Natural killer cell (primary cell): Measurements from ENCODE around the gene IGF2R. TPM values are rescaled to one million over a fixed set of nuclear protein-coding genes. Genes with fewer than 3 reads are reported as not detected.

Experiments
- ATAC-seq, 3 donors: fragments of 150-1000 bp in 2 of 3; fragments of 200-7000 bp in 1 of 3; cut with Tn5 transposase; 1 replicate in 1 of 3; 2 replicates in 2 of 3; pipeline ENCODE4 v1.10.0; 2021; ENCODE audit warnings: mild to moderate bottlenecking in 2 of 3, moderate library complexity in 2 of 3
- DNase-seq, 2 donors: peaks; one replicate each; pipeline versions ENCODE4 v3.0.0 to v3.0.0-alpha.2; 2013 to 2021; ENCODE audit warnings: mixed read lengths in 1 of 2
- H3K27ac ChIP-seq: one replicate; pipeline ENCODE4 v1.5.1; 2013; ENCODE audit warnings: mild to moderate bottlenecking, low read length
- H3K27me3 ChIP-seq: one replicate; pipeline ENCODE4 v1.6.1; 2013; ENCODE audit warnings: low read length; ENCODE audit not compliant: control insufficient read depth, insufficient read depth
- H3K36me3 ChIP-seq: one replicate; pipeline ENCODE4 v1.6.1; 2013; ENCODE audit warnings: low read length; ENCODE audit not compliant: control insufficient read depth, insufficient read depth
- H3K4me1 ChIP-seq: one replicate; pipeline ENCODE4 v1.6.1; 2013; ENCODE audit warnings: low read length; ENCODE audit not compliant: control insufficient read depth, insufficient read depth
- H3K4me3 ChIP-seq: one replicate; pipeline ENCODE4 v1.5.1; 2013; ENCODE audit warnings: low read length
- H3K9me3 ChIP-seq: one replicate; pipeline ENCODE4 v1.6.1; 2013; ENCODE audit warnings: low read length; ENCODE audit not compliant: control insufficient read depth, insufficient read depth
- H3K27ac Mint-ChIP-seq, 2 donors: one replicate each; pipeline ENCODE4 v1.8.0; 2022; ENCODE audit warnings: mild to moderate bottlenecking in 2 of 2, mixed read lengths in 2 of 2, moderate library complexity in 1 of 2
- H3K27me3 Mint-ChIP-seq, 2 donors: one replicate each; pipeline ENCODE4 v1.8.0; 2022; ENCODE audit warnings: low read depth in 2 of 2, mixed read lengths in 2 of 2
- H3K36me3 Mint-ChIP-seq: one replicate; pipeline ENCODE4 v1.8.0; 2022; ENCODE audit warnings: mixed read lengths
- H3K4me1 Mint-ChIP-seq, 2 donors: one replicate each; pipeline ENCODE4 v1.8.0; 2022; ENCODE audit warnings: mixed read lengths in 2 of 2
- H3K4me3 Mint-ChIP-seq: one replicate; pipeline ENCODE4 v1.8.0; 2022; ENCODE audit warnings: mild to moderate bottlenecking, moderate library complexity, mixed read lengths
- H3K9me3 Mint-ChIP-seq, 2 donors: one replicate each; pipeline ENCODE4 v1.8.0; 2022; ENCODE audit warnings: mixed read lengths in 2 of 2
- CTCF ChIP-seq: fragments of 200-600 bp; IDR thresholded peaks from one replicate; pipeline ENCODE4 v1.8.0; 2022; ENCODE audit warnings: antibody characterized with exemption
- WGBS: methylation state at CpG from one replicate; pipeline ENCODE4 v1.1.7; 2013; ENCODE audit warnings: missing lambda C conversion rate; ENCODE audit not compliant: insufficient coverage; 5-methylcytosine and 5-hydroxymethylcytosine counted together
- intact Hi-C: fragments of 100-400 bp; cut with micrococcal nuclease; formaldehyde crosslinking; loops from one replicate; pipeline ENCODE4 v1.14.2; 2022
- total RNA-seq, 4 donors: library from RNA; stranded (reverse); fragments of 120-200 nt in 1 of 4; gene quantifications; one replicate each; pipeline versions ENCODE4 v1.2.3 to v1.2.4, GENCODE V29; 2013 to 2022

IGF2R gene
- total RNA-seq, 3 donors from 2014 or later (not counting 1 experiment from before 2014, with no cell fraction given): 208 to 282 (median 253) TPM

GRCh38 chr6:159939591-159940016, 29.3 kb upstream of the IGF2R start:
- 100% methylated on average over 6 of the region's 6 CpGs for WGBS
- Mint-ChIP-seq H3K27me3 (peaks cover 19 to 60% of the 10 kb centered on the region in 2 donors), H3K36me3 (peaks cover 10% of the 10 kb centered on the region), H3K27ac (no peak overlapping the region), H3K9me3 (peaks cover 5% of the 10 kb centered on the region in 2 donors), H3K4me1 (peaks cover 7 to 9% of the 10 kb centered on the region in 2 donors), H3K4me3 (no peak overlapping the region)
- TF ChIP-seq CTCF: no peak
- Histone ChIP-seq H3K36me3 (no peaks in the 10 kb centered on the region), H3K27me3 (peaks cover 4% of the 10 kb centered on the region), H3K4me3 (no peak overlapping the region), H3K9me3 (peaks cover 9% of the 10 kb centered on the region), H3K27ac (no peak overlapping the region), H3K4me1 (no peaks in the 10 kb centered on the region)
- ATAC-seq: no peak
- intact Hi-C loops: no loop called here
- no peak for DNase-seq

GRCh38 chr6:159941286-159942113, 27.4 kb upstream of the IGF2R start:
- intact Hi-C loops: no loop called here
- peaks cover 19 to 44% of the 10 kb centered on the region in 2 donors for H3K27me3 Mint-ChIP-seq
- H3K9me3 Mint-ChIP-seq: peaks cover 7% of the 10 kb centered on the region in 2 donors
- peaks cover 7 to 9% of the 10 kb centered on the region in 2 donors for H3K4me1 Mint-ChIP-seq
- peaks cover 4% of the 10 kb centered on the region for H3K27me3 ChIP-seq
- DNase-seq (peak in 1 of 2 donors; percentile 81), ATAC-seq (peak; percentile 77 to 97 (median 93))
- 70% methylated on average over 11 of the region's 11 CpGs for WGBS
- no peak overlapping the region for H3K27ac Mint-ChIP-seq
- no peak overlapping the region for H3K4me3 Mint-ChIP-seq
- peaks cover 14% of the 10 kb centered on the region for H3K36me3 Mint-ChIP-seq
- no peaks in the 10 kb centered on the region for H3K36me3 ChIP-seq
- TF ChIP-seq CTCF: no peak
- H3K27ac ChIP-seq: no peak overlapping the region
- no peak overlapping the region for H3K4me3 ChIP-seq
- no peaks in the 10 kb centered on the region for H3K4me1 ChIP-seq
- peaks cover 9% of the 10 kb centered on the region for H3K9me3 ChIP-seq

GRCh38 chr6:159943101-159943632, 25.7 kb upstream of the IGF2R start:
- no peak for ATAC-seq
- TF ChIP-seq CTCF: no peak
- whole genome bisulfite sequencing: 92% methylated on average over 6 of the region's 6 CpGs
- Histone ChIP-seq H3K9me3 (peaks cover 9% of the 10 kb centered on the region), H3K27ac (no peak overlapping the region), H3K4me3 (no peak overlapping the region), H3K4me1 (no peaks in the 10 kb centered on the region), H3K27me3 (peaks cover 4% of the 10 kb centered on the region), H3K36me3 (no peaks in the 10 kb centered on the region)
- intact Hi-C loops: no loop called here
- no peak overlapping the region for H3K27ac Mint-ChIP-seq
- peaks cover 7 to 9% of the 10 kb centered on the region in 2 donors for H3K4me1 Mint-ChIP-seq
- DNase-seq: no peak
- peaks cover 14% of the 10 kb centered on the region for H3K36me3 Mint-ChIP-seq
- peaks cover 19 to 35% of the 10 kb centered on the region in 2 donors for H3K27me3 Mint-ChIP-seq
- H3K4me3 Mint-ChIP-seq: no peak overlapping the region
- H3K9me3 Mint-ChIP-seq: peaks cover 7% of the 10 kb centered on the region in 2 donors
